T-helper 1 cell treated with Interleukin-12 subunit alpha and Interleukin-12 subunit beta and Interleukin-4 antibody, amounts not matched to agents 30 μg/mL and 1 μg/mL, for 36 hours (primary cell): ENCODE data around the gene DESI2.

Source experiments
- H3K27ac Mint-ChIP-seq: one replicate; pipeline ENCODE4 v1.8.0; 2021; ENCODE audit warnings: mild to moderate bottlenecking, mixed read lengths
- H3K27me3 Mint-ChIP-seq: one replicate; pipeline ENCODE4 v1.8.0; 2021; ENCODE audit warnings: low read depth, mixed read lengths
- H3K36me3 Mint-ChIP-seq: one replicate; pipeline ENCODE4 v1.8.0; 2021; ENCODE audit warnings: low read depth, mixed read lengths
- H3K4me1 Mint-ChIP-seq: one replicate; pipeline ENCODE4 v1.8.0; 2021; ENCODE audit warnings: low read depth, mixed read lengths
- H3K4me3 Mint-ChIP-seq: one replicate; pipeline ENCODE4 v1.8.0; 2021; ENCODE audit warnings: mild to moderate bottlenecking, moderate library complexity, mixed read lengths
- H3K9me3 Mint-ChIP-seq: one replicate; pipeline ENCODE4 v1.8.0; 2021; ENCODE audit warnings: mixed read lengths

Gene DESI2

DNA sequence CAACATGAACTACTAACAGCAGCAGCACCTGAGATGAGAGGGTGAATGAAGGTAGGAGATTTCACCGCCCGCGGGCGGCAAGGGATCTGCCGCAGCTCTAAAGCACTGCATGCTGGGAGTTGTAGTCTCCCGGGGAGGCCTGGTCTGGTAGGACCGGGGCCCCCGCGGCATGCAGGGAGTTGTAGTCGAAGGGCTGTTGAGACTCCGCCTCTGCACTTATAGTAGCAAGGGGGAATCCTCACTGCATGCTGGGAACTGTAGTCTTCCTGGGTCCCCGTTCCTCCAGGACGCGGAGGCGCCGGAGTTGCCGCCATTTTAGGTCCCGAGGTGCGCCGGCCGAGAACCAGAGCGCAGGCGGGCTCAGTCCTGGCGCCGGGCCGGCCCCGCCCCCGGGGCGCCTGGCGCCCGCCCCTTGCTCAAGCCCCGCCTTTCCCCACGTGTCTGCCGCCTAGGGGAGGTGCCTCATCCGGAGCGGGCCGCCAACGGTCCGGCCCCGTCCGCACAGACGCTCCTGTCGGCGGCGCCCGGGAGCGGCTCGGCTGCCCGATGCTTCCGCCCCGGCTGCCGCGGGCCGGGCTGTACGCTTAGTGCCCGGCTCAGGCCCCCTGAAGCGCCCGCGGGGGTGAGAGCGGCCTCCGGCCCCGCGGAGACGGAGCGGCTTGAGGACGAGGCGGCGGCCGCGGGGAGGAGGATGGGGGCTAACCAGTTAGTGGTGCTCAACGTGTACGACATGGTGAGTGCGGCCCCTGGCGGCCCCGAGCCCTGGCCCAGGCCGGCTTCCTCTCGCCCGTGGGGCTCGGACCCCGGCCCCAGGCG lies at the start of gene DESI2:
Gene DESI2 (plus strand): TSS at position 504 of the 816 bp plus-strand sequence. CDS start 188 bp downstream, at position 692.
- no peaks in the 10 kb centered on the region for H3K27me3 Mint-ChIP-seq
- H3K9me3 Mint-ChIP-seq, result no peaks in the 10 kb centered on the region
- peaks cover 11% of the 10 kb centered on the region for H3K36me3 Mint-ChIP-seq
- peak within 1 kb of the TSS; percentile 82 for H3K4me3 Mint-ChIP-seq
- peaks cover 19% of the 10 kb centered on the region for H3K4me1 Mint-ChIP-seq
- H3K27ac Mint-ChIP-seq, result peak within 1 kb of the TSS; percentile 81

DNA sequence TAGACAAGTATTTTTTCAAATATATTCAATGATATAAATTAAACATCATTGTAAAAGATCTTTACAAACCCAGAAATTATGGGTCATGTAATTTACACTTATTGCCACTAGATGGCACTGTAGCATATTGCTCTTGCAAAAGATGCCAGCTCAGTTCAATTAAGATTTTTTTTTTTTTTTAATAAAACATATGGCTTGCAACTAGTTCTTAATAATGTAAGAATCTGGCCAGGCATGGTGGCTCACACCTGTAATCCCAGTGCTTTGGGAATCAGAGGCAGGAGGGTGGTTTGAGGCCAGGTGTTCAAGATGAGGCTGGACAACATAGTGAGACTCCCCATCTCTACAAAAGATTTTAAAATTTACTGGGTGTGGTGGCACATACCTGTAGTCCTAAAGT lies 49.4 kb upstream of the DESI2 start:
- H3K4me3 Mint-ChIP-seq, result no peak overlapping the region
- H3K9me3 Mint-ChIP-seq, result no peaks in the 10 kb centered on the region
- no peaks in the 10 kb centered on the region for H3K36me3 Mint-ChIP-seq
- H3K27me3 Mint-ChIP-seq, result peaks cover 4% of the 10 kb centered on the region
- no peak overlapping the region for H3K27ac Mint-ChIP-seq
- H3K4me1 Mint-ChIP-seq, result peaks cover 12% of the 10 kb centered on the region

- Mint-ChIP-seq H3K36me3 (no peaks in the 10 kb centered on the region), H3K9me3 (no peaks in the 10 kb centered on the region), H3K27ac (no peak overlapping the region), H3K27me3 (peaks cover 7% of the 10 kb centered on the region), H3K4me1 (no peaks in the 10 kb centered on the region), H3K4me3 (no peak overlapping the region)
Measured at GRCh38 chr1:244605835-244606370, 47.0 kb upstream of the DESI2 start.

DNA sequence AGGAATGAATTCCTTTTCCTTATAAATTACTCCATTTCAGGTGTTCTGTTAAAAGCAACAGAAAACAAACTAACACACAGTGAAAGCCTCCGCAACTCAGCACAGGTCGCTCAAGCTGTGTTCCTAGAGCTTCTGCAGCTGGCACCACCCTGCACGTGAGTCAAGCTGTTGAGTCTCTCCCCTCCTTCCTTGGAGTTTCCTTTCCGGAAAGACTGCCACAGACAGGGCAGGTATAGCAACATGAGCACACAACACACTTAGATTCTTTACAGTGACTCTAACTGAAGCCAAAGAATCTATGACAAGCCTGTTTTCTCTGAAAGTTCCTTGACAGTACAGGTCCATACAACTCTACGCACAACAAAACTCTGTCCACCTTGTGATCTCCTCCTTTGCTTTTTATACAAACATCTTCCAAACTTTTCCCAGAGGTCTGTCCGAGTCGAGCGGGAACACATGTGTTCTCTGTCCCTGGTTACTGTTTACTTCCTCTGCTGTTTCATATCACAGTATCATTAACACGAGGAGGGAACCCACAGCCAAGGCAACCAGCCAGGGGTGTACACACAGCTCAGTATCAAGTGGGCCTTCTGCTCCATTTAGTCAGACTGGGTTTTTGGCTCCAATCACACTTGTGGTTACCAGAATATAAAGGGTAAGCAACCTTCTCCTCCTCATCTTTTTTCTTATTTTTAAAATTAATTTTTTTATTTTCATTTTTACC lies 38.7 kb upstream of the DESI2 start:
- Mint-ChIP-seq H3K27ac (no peak overlapping the region), H3K4me3 (no peak overlapping the region), H3K27me3 (peaks cover 8% of the 10 kb centered on the region), H3K9me3 (no peaks in the 10 kb centered on the region), H3K36me3 (no peaks in the 10 kb centered on the region), H3K4me1 (no peaks in the 10 kb centered on the region)

GRCh38 chr1:244614879-244615278 lies 38.0 kb upstream of the DESI2 start:
- Mint-ChIP-seq H3K27me3 (peaks cover 8% of the 10 kb centered on the region), H3K9me3 (no peaks in the 10 kb centered on the region), H3K4me1 (no peaks in the 10 kb centered on the region), H3K36me3 (no peaks in the 10 kb centered on the region), H3K27ac (no peak overlapping the region), H3K4me3 (no peak overlapping the region)

GRCh38 chr1:244615301-244615700 lies 37.6 kb upstream of the DESI2 start:
- peaks cover 8% of the 10 kb centered on the region for H3K27me3 Mint-ChIP-seq
- no peaks in the 10 kb centered on the region for H3K4me1 Mint-ChIP-seq
- H3K9me3 Mint-ChIP-seq, result no peaks in the 10 kb centered on the region
- no peak overlapping the region for H3K27ac Mint-ChIP-seq
- no peak overlapping the region for H3K4me3 Mint-ChIP-seq
- H3K36me3 Mint-ChIP-seq, result no peaks in the 10 kb centered on the region

DNA sequence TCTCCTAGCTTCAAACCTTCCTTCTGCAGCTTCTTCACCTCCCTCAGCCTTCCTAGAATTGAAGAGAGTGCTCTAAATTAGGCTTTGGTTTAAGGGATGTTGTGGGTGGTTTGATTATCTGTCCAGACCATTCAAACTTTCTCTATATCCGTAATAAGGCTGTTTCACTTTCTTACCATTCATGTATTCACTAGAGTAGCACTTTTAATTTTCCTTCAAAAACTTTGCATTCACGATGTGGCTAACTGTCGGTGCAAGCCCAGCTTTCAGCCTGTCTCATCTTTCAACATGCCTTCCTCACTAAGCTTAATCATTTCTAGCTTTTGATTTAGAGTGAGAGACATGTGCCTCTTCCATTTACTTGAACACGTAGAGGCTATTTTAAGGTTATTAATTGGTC lies 26.2 kb upstream of the DESI2 start:
- no peaks in the 10 kb centered on the region for H3K9me3 Mint-ChIP-seq
- H3K27me3 Mint-ChIP-seq, result peaks cover 13% of the 10 kb centered on the region
- no peak overlapping the region for H3K4me3 Mint-ChIP-seq
- H3K27ac Mint-ChIP-seq, result no peak overlapping the region
- no peaks in the 10 kb centered on the region for H3K36me3 Mint-ChIP-seq
- H3K4me1 Mint-ChIP-seq, result no peaks in the 10 kb centered on the region

DNA sequence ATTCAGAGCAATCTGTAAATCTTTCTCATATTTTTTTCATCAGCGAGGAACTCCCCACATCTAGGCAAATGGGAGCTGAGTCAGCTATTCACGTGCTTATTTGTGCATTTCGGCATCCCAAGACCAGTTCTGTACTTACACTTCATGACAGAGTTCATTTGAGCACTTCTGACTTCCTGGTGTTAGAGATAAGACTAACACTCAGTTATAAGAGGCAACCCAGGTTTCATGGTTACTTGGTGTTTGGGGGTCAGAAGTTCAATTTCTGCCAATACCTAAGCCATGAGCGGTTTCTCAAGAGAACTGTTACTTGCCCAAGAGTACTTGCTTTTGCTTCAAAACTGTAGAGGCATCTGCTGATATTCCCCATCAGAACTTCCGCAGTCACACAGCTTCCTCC lies 24.1 kb upstream of the DESI2 start:
- H3K9me3 Mint-ChIP-seq, result no peaks in the 10 kb centered on the region
- H3K27me3 Mint-ChIP-seq, result peaks cover 10% of the 10 kb centered on the region
- H3K36me3 Mint-ChIP-seq, result no peaks in the 10 kb centered on the region
- no peaks in the 10 kb centered on the region for H3K4me1 Mint-ChIP-seq
- no peak overlapping the region for H3K27ac Mint-ChIP-seq
- no peak overlapping the region for H3K4me3 Mint-ChIP-seq

DNA sequence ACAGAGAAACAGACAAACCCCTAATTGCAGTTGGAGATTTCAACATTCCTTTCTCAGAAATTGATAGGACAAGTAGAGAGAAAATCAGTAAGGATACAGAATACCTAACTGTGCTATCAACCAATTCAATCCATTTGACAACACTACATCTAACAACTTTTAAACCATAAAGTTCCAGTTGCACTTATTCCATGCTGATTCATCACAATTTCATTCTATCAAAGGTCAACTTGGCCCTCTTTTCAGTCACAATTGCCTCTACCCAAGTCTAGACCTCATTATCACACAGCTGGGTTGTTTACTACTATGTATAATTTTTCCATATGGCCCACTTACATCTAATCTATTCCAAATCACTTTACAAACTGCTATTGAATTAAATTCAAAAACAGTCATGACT lies 19.8 kb upstream of the DESI2 start:
- Mint-ChIP-seq H3K27me3 (peaks cover 10% of the 10 kb centered on the region), H3K27ac (no peak overlapping the region), H3K9me3 (no peaks in the 10 kb centered on the region), H3K36me3 (no peaks in the 10 kb centered on the region), H3K4me1 (no peaks in the 10 kb centered on the region), H3K4me3 (no peak overlapping the region)

GRCh38 chr1:244634546-244634945 lies 18.4 kb upstream of the DESI2 start:
- Mint-ChIP-seq H3K4me1 (no peaks in the 10 kb centered on the region), H3K9me3 (no peaks in the 10 kb centered on the region), H3K27me3 (peaks cover 10% of the 10 kb centered on the region)

DNA sequence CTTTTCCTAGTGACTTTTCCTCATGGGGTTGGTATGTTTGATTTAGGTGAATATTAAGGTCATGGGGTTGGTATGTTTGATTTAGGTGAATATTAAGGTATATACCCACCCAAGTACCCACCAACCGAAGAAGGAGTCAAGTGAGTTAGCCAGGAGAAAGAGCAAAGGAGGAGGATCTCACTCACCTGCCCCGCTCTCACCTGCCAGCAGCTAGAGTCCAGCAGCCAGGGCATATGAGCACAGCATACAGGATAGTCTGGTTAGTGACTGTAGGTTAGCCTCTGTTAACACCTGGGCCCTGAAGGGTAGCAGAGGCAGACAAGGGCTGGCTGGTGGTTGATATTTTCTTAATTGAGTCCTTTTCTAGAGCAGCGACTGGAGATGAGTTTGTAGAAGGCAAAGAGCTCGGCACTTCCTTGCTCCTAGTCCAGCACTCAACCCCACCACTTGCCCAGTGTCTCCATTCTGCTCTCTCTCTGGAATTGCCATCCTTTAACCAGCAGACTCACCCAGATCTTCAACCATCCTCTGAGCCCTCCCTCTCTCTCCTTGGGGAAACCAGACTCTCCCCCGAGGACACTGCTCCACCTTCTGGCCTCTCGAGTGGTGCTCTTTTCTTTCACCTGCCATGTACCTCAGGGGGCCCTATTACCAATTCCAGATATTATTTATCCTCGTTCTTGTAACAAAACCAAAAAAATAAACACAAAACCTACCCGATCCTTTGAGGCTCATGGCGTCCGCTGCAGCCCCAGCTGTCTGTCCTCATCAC lies 16.3 kb upstream of the DESI2 start:
- H3K9me3 Mint-ChIP-seq, result no peaks in the 10 kb centered on the region
- no peak overlapping the region for H3K27ac Mint-ChIP-seq
- peaks cover 3% of the 10 kb centered on the region for H3K27me3 Mint-ChIP-seq
- no peaks in the 10 kb centered on the region for H3K4me1 Mint-ChIP-seq
- no peaks in the 10 kb centered on the region for H3K36me3 Mint-ChIP-seq
- no peak overlapping the region for H3K4me3 Mint-ChIP-seq

More at GRCh38 chr1:244634546-244634945, 18.4 kb upstream of the DESI2 start:
- H3K27ac Mint-ChIP-seq, result no peak overlapping the region
- no peaks in the 10 kb centered on the region for H3K36me3 Mint-ChIP-seq
- no peak overlapping the region for H3K4me3 Mint-ChIP-seq

- Mint-ChIP-seq H3K4me3 (no peak overlapping the region), H3K27ac (no peak overlapping the region), H3K4me1 (no peaks in the 10 kb centered on the region), H3K9me3 (no peaks in the 10 kb centered on the region), H3K27me3 (peaks cover 8% of the 10 kb centered on the region), H3K36me3 (no peaks in the 10 kb centered on the region)
Measured at GRCh38 chr1:244639561-244639960, 13.4 kb upstream of the DESI2 start.

DNA sequence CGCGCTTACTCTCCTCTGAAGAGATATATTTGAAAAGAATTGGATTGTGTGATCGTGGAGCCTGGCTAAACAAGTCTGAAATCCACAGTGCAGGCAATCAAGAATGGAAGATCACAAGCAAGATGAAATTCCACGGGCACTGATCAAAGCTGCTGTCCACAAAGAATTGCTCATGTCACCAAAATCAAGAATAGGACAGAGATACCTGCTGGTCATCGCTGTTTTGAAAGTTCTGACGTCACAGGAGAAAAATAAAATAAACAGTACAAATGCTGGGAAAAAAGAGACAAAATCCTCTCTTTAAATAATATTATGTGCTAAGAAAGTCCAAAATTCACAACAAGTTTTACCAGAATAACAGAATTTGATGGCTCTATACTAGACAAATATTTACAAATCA lies 12.0 kb upstream of the DESI2 start:
- Mint-ChIP-seq H3K4me3 (no peak overlapping the region), H3K27me3 (peaks cover 8% of the 10 kb centered on the region)

GRCh38 chr1:244642526-244642925 lies 10.4 kb upstream of the DESI2 start:
- H3K27me3 Mint-ChIP-seq, result peaks cover 8% of the 10 kb centered on the region
- H3K4me1 Mint-ChIP-seq, result no peaks in the 10 kb centered on the region
- H3K4me3 Mint-ChIP-seq, result no peak overlapping the region
- no peaks in the 10 kb centered on the region for H3K36me3 Mint-ChIP-seq
- no peak overlapping the region for H3K27ac Mint-ChIP-seq
- H3K9me3 Mint-ChIP-seq, result no peaks in the 10 kb centered on the region

More for the DNA sequence above, 12.0 kb upstream of the DESI2 start:
- no peaks in the 10 kb centered on the region for H3K9me3 Mint-ChIP-seq
- H3K36me3 Mint-ChIP-seq, result no peaks in the 10 kb centered on the region
- no peaks in the 10 kb centered on the region for H3K4me1 Mint-ChIP-seq
- H3K27ac Mint-ChIP-seq, result no peak overlapping the region
